Kidney tubule cell (primary cell): ENCODE data around the gene CORO2A.
"Not testable (repeated sequence)": the region's sequence is repeated elsewhere in the genome, so short reads cannot be mapped to it uniquely, and the experiment has no call there.

ENCODE experiments used
- DNase-seq: peaks from one replicate; pipeline ENCODE4 v3.0.0-alpha.2; 2018; ENCODE audit warnings: low spot score

The CORO2A gene

GRCh38 chr9:98135938-98136337, 56.5 kb downstream of the CORO2A start:
- DNase-seq: no peak

GRCh38 chr9:98135558-98135934, 56.9 kb downstream of the CORO2A start:
- no peak for DNase-seq

- DNase-seq: no peak
These were observed 57.5 kb downstream of the CORO2A start for GRCh38 chr9:98134702-98135557.

GRCh38 chr9:98132806-98133631, 59.4 kb downstream of the CORO2A start:
- DNase-seq: peak; percentile 3

GRCh38 chr9:98132158-98132557, 60.3 kb downstream of the CORO2A start:
- no peak for DNase-seq

- no peak for DNase-seq
These were observed 61.7 kb downstream of the CORO2A start for GRCh38 chr9:98130576-98131228.

GRCh38 chr9:98130060-98130459, 62.4 kb downstream of the CORO2A start:
- not testable (repeated sequence) for DNase-seq

- no peak for DNase-seq
These were observed 63.0 kb downstream of the CORO2A start for GRCh38 chr9:98129451-98129881.

GRCh38 chr9:98128316-98128715, 64.1 kb downstream of the CORO2A start:
- DNase-seq: no peak

- no peak for DNase-seq
These were observed 65.2 kb downstream of the CORO2A start for GRCh38 chr9:98127226-98127625.

- no peak for DNase-seq
These were observed 67.6 kb downstream of the CORO2A start for GRCh38 chr9:98124637-98125426.

GRCh38 chr9:98124091-98124490, 68.3 kb downstream of the CORO2A start:
- not testable (repeated sequence) for DNase-seq

GRCh38 chr9:98121058-98121457, 71.4 kb downstream of the CORO2A start:
- DNase-seq: peak; percentile 85

- DNase-seq: no peak
These were observed 72.0 kb downstream of the CORO2A start for GRCh38 chr9:98120476-98120875.

GRCh38 chr9:98118640-98119601, 73.5 kb downstream of the CORO2A start, which contains the start of gene TRIM14:
TSS of gene TRIM14 (minus strand) at chr9:98119222. CDS start at chr9:98119188, 34 bp downstream.
- peak; percentile 73 for DNase-seq

- peak; percentile 29 for DNase-seq
These were observed 74.3 kb downstream of the CORO2A start for GRCh38 chr9:98117984-98118639.

- DNase-seq: not testable (repeated sequence)
These were observed 75.3 kb downstream of the CORO2A start for GRCh38 chr9:98117097-98117496.

- DNase-seq: no peak
These were observed 83.4 kb downstream of the CORO2A start for GRCh38 chr9:98109052-98109451.

- DNase-seq: no peak
These were observed 83.9 kb downstream of the CORO2A start for GRCh38 chr9:98108531-98109031.

- no peak for DNase-seq
These were observed 84.5 kb downstream of the CORO2A start for GRCh38 chr9:98107926-98108325.
